Mammary epithelial cell (primary cell): Measurements from ENCODE around the gene ABLIM3.

Experiments
- EZH2 ChIP-seq: IDR thresholded peaks from 2 replicates; pipeline ENCODE4 v1.6.1; 2012; ENCODE audit warnings: low read length, inconsistent platforms, borderline replicate concordance
- TF ChIP-seq, protein P1 (sequence below), 2 donors: IDR thresholded peaks in 1 of 2; conservative IDR thresholded peaks in 1 of 2; 2 replicates each; pipeline ENCODE4 v1.5.1; 2011 to 2012; ENCODE audit warnings: inconsistent platforms in 2 of 2, low read length in 2 of 2, mild to moderate bottlenecking in 2 of 2, control low read depth in 1 of 2, low read depth in 1 of 2; ENCODE audit not compliant: insufficient read depth in 1 of 2; ENCODE audit errors: extremely low read depth in 1 of 2

DNA sequence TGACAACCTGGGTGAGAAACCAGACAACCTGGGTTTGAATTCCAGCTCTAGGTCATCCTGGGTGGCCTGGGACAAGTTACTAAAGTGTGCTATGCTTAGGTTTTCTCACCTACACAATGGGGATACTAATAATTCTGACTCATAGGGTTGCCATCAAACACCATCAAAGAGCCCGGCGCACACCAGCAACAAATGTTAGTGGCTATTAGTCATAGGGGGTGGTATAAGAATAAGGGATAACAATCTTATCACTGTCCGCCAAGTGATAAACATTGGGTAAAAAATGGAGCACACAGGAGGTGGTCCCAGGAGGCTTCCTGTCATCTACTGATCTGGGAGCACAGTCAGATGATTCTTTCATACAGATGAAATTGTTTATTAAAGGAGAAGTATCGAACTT lies 68.9 kb downstream of the ABLIM3 start:
- TF ChIP-seq EZH2: no peak
- TF ChIP-seq, protein P1, sequence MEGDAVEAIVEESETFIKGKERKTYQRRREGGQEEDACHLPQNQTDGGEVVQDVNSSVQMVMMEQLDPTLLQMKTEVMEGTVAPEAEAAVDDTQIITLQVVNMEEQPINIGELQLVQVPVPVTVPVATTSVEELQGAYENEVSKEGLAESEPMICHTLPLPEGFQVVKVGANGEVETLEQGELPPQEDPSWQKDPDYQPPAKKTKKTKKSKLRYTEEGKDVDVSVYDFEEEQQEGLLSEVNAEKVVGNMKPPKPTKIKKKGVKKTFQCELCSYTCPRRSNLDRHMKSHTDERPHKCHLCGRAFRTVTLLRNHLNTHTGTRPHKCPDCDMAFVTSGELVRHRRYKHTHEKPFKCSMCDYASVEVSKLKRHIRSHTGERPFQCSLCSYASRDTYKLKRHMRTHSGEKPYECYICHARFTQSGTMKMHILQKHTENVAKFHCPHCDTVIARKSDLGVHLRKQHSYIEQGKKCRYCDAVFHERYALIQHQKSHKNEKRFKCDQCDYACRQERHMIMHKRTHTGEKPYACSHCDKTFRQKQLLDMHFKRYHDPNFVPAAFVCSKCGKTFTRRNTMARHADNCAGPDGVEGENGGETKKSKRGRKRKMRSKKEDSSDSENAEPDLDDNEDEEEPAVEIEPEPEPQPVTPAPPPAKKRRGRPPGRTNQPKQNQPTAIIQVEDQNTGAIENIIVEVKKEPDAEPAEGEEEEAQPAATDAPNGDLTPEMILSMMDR (conservative IDR thresholded peaks at IDR 0.05 in 1 of 2, IDR thresholded peaks at IDR 0.05 in 1 of 2; ENCODE audit: extremely low read depth in 1 of 2, insufficient read depth in 1 of 2, low read depth in 1 of 2, low read length in 2 of 2): no peak
